ENCODE results near the gene ATAD3C. TPM values are rescaled to one million over a fixed set of nuclear protein-coding genes. Genes with fewer than 3 reads are reported as not detected.

Gene ATAD3C
- total and polyA plus RNA-seq, 2 donors (not counting 3 experiments of a cell fraction or from before 2014, with no cell fraction given): 0.01 TPM; not detected in 1

DNA sequence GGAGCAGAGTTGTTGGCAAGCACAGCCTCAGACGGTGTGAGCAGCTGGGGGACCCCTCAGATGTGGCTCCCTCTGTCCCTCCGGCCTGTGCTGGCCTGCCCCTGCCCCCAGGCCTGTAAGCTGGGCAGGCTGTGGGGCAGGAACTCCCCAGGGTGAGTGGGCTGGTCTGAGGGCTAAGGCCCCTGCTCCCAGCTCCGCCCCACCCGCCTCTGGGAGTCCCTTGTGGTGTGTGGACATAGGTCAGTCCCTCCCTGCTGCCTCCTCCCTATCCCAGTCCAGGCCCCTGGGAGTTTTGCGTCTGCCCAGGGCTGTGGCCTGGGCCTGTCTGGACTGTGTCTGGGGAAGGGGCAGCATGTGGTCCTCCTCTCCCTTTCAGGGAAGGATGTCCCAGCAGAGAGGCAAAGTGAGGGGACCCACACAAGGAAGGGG lies 17.6 kb upstream of the ATAD3C start:
- BruUV-seq (replicated peaks): no TSS peak
- POLR2A ChIA-PET: no interaction called here
- TF ChIP-seq MYC (IDR thresholded peaks at IDR 0.05; ENCODE audit: low read depth, low read length) (no peak), FOS (IDR thresholded peaks at IDR 0.05; ENCODE audit: borderline replicate concordance, insufficient read depth, low read length) (no peak), GATA2 (IDR thresholded peaks at IDR 0.05; ENCODE audit: insufficient read depth, insufficient read length, low read depth, low read length) (no peak), POLR2AphosphoS5 (IDR thresholded peaks at IDR 0.05; ENCODE audit: insufficient read depth, low read depth, low read length) (no peak), JUN (IDR thresholded peaks at IDR 0.05; ENCODE audit: borderline replicate concordance, insufficient read depth, insufficient read length, low read depth) (no peak), EZH2 (IDR thresholded peaks at IDR 0.05; ENCODE audit: borderline replicate concordance, low read depth, low read length, severe bottlenecking) (no peak), POLR2A (IDR thresholded peaks at IDR 0.05; ENCODE audit: low read depth, low read length) (no peak)
- TF ChIP-seq, protein P1, sequence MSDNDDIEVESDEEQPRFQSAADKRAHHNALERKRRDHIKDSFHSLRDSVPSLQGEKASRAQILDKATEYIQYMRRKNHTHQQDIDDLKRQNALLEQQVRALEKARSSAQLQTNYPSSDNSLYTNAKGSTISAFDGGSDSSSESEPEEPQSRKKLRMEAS (IDR thresholded peaks at IDR 0.05; ENCODE audit: insufficient read depth, insufficient read length): no peak
- TF ChIP-seq, protein P2, sequence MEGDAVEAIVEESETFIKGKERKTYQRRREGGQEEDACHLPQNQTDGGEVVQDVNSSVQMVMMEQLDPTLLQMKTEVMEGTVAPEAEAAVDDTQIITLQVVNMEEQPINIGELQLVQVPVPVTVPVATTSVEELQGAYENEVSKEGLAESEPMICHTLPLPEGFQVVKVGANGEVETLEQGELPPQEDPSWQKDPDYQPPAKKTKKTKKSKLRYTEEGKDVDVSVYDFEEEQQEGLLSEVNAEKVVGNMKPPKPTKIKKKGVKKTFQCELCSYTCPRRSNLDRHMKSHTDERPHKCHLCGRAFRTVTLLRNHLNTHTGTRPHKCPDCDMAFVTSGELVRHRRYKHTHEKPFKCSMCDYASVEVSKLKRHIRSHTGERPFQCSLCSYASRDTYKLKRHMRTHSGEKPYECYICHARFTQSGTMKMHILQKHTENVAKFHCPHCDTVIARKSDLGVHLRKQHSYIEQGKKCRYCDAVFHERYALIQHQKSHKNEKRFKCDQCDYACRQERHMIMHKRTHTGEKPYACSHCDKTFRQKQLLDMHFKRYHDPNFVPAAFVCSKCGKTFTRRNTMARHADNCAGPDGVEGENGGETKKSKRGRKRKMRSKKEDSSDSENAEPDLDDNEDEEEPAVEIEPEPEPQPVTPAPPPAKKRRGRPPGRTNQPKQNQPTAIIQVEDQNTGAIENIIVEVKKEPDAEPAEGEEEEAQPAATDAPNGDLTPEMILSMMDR (IDR thresholded peaks at IDR 0.05; ENCODE audit: extremely low read depth in 1 of 2, insufficient read depth in 1 of 2, low read depth in 1 of 2, low read length in 2 of 2): no peak
- CTCF ChIA-PET: interaction anchor here (2.0 kb wide), 1 partner anchor 32 kb away, joined by 11 read pairs; the partner anchor contains the start of gene CCNL2
- Histone ChIP-seq H3K4me2 (ENCODE audit: insufficient read depth, low read length) (no peak overlapping the region), H3K9ac (replicated peaks; ENCODE audit: extremely low read depth, insufficient read depth, low read length) (no peak overlapping the region), H3K27ac (ENCODE audit: insufficient read depth, low read depth, low read length) (no peak overlapping the region), H3K9me1 (replicated peaks; ENCODE audit: control insufficient read depth, extremely low read depth, insufficient read depth, low read length) (no peaks in the 10 kb centered on the region), H3K27me3 (ENCODE audit: control insufficient read depth in 2 of 2, insufficient read depth in 2 of 2, low read length in 2 of 2) (no peaks in the 10 kb centered on the region), H3K9me3 (replicated peaks; ENCODE audit: control insufficient read depth, insufficient read depth, low read length) (no peaks in the 10 kb centered on the region), H3K79me2 (ENCODE audit: control insufficient read depth, insufficient read depth, low read length) (no peaks in the 10 kb centered on the region), H3K36me3 (ENCODE audit: control insufficient read depth in 2 of 2, extremely low read depth in 1 of 2, insufficient read depth in 2 of 2, low read length in 2 of 2) (no peaks in the 10 kb centered on the region), H4K20me1 (replicated peaks; ENCODE audit: control insufficient read depth, extremely low read depth, insufficient read depth, low read length) (no peaks in the 10 kb centered on the region), H3K4me1 (ENCODE audit: control insufficient read depth, extremely low read depth, insufficient read depth, low read length) (peaks cover 19% of the 10 kb centered on the region), H3K4me3 (replicated peaks in 1 of 3; ENCODE audit: insufficient read depth in 1 of 3, low read depth in 1 of 3, low read length in 3 of 3) (no peak overlapping the region), H2AFZ (ENCODE audit: low read depth, low read length) (no peak overlapping the region)
- intact Hi-C loops (cut with micrococcal nuclease) (no loop called here), dilution Hi-C loops (cut with MboI; ENCODE audit: extremely low pct_ligation_motif_present, low sequenced_read_pairs) (no loop called here)
- DNase-seq (ENCODE audit: low read depth, low spot score): no peak
- no peak for FAIRE-seq

All from endothelial cell of umbilical vein (primary cell).